ENCODE measurements around the gene NOL6.

DNA sequence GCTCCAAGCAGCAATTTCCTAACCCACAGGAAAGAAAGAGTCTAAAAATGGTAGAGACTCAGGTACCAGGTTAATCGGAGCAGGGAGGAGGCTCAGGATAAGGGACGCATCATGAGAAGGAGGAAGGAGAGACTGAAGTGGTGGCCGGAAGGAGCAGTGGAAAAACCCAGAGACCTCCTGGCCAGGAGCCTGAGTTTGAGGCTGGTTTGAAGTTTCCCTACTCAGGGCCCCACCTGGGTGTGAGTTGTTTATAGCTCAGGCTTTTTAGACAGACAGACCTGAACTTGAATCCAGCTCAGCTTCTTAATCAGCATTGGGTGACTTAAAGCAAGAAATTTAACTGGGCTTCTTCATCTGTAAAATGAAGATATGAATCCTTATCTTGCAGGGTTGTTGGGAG, 59.5 kb downstream of the NOL6 start:
- TF ChIP-seq POLR2A (IDR thresholded peaks at IDR 0.05; ENCODE audit: low read length) (no peak), GATA1 (IDR thresholded peaks at IDR 0.05; ENCODE audit: low read depth, low read length) (no peak)

All from erythroblast (primary cell).